NOMO-1 (cell line): ENCODE data around the gene CRAMP1.

Experiments used
- DNase-seq, 2 experiments: peaks; one replicate each; lab custom pipeline; 2025; ENCODE audit not compliant: unreplicated experiment in 2 of 2; lab: John Stamatoyannopoulos, UW

Gene CRAMP1

GRCh38 chr16:1631230-1631629 lies 19.1 kb downstream of the CRAMP1 start:
- DNase-seq: no peak

DNA sequence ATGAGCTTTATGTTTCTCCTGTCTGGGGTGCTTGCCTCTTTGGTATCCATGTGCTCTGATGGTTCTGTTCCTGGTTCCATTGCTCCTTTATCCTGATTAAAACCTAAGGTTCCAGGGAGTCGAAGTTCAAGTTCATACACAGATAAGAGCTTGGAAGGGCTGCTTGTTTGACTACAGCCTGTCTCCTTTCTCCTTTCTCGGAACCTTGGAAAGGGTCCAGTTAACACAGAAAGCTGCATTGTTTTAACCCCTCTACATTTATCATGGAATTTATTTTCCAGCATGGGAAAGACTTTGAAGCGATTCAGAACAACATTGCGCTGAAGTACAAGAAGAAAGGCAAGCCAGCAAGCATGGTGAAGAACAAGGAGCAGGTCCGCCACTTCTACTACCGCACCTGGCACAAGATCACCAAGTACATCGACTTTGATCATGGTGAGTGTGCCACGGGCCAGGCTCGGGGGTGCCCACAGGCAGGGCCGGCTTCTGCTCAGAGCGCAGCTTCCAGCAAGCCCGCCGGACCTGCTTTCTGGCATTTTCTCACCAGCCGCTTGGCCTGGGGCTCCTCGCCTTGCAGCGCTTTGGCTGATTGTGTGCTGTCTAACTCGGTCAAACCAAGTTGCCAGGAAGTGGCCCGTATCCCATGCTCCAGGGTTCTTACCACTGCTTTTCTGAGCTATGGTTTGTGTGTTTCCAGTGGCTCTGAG lies 19.9 kb downstream of the CRAMP1 start:
- no peak for DNase-seq

DNA sequence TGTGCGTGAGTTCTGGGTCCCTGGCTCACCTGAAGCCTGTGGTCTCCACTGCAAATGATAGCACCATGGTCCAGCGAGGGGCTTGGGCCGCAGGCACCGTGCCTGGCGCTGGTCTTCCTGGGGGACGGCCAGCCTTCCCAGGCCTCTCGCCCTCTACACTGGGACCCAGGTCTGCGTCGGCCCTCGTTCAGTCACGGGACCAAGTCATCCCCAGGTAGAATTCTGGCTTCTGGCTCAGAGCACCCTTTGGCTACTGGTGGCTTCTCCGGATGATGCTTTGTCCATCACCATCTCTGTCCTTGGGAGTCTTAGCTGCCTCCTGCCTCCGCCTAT lies 20.4 kb downstream of the CRAMP1 start:
- DNase-seq: no peak

- DNase-seq: no peak
Measured at GRCh38 chr16:1633310-1633709, 21.1 kb downstream of the CRAMP1 start.

DNA sequence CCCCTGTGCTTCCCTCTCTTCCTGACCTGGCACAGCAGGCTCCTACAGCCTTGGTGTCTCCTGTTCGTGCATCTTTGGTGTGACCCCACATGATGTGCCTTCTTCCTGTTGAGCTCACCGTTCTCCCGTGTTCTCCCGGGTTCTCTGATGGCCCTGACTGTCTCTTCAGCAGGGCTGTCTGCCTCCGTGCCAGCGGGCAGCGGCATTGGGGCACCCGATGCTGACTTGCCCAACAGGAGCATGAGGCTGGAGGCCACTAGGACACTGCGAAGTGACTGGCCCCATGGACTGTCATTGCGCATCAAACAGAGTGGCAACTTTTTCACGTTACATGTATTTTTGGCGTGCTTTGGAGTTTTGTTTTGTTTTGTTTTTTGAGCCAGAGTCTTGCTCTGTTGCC lies 22.4 kb downstream of the CRAMP1 start:
- no peak for DNase-seq

- no peak for DNase-seq
Measured at GRCh38 chr16:1635070-1635469, 22.9 kb downstream of the CRAMP1 start.

DNA sequence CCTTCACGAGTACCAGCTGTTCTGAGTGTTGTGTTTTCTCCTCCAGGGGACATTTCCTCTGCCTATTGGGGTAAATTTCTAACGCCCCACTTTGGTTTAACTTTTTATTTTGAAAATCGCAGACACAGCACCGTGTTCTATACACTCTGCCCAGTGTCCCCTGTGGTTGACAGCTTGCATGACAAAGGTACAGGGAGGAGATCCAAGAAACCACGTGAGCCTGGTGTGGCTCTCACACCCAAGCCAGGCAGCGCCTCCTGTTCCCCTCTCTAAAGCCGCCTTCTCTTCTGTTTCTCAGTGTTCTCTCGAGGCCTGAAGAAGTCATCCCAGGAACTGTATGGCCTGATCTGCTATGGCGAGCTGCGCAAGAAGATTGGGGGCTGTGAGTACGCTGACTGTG lies 25.4 kb downstream of the CRAMP1 start:
- no peak for DNase-seq

DNA sequence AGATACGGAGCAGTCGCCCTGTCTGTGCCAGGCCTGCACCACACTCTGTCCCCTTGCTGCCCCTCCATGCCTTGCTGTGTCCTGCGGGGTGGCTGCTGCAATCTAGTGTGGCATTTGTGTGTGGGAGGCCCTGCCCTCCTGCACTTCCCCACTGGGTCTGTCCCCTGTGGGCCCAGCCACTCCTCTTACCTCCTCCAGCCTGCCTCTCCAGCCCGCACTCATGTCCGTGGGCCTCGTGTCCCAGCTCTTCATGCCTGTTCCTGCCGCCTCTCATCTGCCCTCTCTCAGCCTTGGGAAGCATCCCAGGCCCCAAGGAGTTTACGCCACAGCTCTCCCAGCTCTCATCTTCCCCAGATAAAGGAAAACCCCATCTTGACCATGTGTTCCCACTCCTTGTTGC lies 26.6 kb downstream of the CRAMP1 start:
- no peak for DNase-seq

DNA sequence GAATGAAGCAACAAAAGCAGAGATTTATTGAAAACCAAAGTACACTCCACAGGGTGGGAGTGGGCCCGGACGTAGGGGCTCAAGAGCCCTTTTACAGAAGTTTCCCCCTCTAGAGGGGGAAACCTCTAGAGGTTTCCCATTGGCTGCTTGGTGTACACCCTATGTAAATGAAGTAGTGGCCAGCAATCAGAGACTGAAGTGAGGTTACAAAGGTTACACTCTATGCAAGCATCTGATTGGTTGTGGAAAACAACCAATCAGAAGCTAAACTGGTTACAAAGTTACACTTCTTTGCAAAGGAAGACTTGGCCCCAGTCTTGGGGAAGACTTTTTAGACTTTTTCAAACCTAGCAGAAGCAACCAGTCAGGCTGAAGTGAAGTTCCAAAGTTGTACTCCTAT lies 27.1 kb downstream of the CRAMP1 start:
- no peak for DNase-seq

DNA sequence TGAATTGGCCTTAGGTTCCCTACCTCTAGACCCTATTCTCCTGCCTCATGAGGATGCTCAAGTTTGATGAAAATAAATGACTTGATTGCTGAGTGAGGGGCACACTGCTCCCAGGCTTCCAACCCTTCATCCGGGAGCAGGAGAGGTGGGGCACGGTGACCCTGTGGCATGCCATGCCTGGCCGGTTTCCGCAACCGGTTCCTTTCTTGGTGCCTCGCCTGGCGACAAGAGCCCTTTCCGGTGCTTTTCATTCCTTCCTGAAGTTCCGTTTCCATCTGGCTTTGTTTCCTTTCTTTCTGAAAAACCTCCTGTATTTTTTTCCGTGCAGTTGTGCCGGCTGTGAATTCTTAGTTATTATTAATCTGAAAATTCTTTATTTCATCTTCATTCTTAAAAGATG lies 27.7 kb downstream of the CRAMP1 start:
- no peak for DNase-seq

- no peak for DNase-seq
Measured at GRCh38 chr16:1640261-1640941, 28.2 kb downstream of the CRAMP1 start.

DNA sequence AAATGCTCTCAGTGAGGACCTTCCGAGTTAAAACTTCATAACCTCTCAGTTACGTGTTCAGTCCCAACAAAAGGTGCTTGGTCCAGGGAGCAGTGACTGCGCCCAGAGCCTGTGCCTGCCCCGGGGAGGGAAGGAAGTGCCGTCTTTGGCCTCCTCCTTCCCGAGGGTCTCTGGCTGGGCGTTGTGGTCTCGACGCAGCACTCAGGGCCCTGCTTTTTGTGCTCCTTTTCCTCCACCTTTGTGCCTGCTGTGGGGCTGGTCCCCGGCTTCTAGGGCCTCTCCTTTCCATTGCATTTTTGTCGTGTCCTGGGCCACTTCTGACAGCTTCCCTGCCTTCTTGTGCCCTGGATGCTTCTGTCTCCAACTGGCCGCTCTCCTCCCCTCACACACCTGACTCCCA lies 29.1 kb downstream of the CRAMP1 start:
- no peak for DNase-seq

DNA sequence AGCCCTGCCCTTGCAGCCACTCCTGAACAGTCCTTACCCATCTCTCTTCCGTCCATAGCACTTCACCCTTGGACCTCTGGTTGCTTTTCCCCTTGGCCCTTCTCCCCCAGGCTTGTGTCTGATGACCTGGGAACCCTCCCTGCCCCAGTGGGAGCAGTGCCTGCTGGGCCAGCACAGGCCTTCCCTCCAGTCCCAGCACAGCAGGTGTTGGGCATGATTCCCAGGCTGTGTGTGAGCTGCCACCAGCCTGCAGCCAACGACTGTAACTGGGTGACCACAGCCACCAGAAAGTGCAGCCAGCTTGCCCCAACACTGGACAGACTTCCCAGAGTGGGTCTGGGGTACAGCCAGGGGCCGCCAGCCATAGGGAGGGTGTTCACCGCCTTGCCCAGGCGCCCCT lies 30.0 kb downstream of the CRAMP1 start:
- no peak for DNase-seq

DNA sequence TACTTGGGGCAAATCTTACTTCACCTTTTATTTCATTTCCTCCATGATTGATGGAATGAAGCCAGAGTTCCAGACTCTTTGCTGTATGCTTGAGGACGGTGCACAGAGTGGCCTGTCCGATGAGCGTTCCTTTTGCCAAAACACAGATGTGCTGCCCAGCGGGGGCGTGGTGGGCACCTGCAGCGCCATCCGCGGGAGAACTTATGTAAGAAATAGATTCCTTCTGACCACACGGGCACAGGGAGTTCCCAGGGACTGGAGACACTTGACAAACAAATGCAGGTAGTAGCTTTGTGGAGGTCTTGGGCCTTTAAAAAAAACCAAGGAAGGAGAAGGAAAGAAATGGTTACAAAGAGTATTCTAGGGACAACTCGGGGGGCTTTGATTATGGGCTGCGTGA lies 30.6 kb downstream of the CRAMP1 start:
- no peak for DNase-seq

DNA sequence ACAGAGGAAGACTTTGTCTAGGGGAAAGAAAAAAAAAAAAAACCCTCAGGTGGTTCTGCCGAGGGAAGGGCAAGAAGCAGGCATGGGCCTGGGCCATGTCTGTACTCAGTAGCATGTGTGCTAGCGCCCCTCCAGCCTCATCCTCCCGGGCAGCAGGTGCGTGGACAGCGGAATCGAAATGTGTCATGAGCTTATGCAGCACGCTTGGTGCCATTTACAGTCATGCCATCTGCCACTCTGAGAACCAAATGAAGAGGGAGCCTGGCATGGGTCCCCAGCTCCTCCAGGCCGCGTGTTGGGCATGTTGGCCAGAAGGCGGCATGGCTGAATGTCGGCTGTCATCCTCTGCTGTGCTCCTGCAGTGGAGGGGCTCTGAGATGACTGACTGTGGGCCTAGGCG lies 31.4 kb downstream of the CRAMP1 start:
- no peak for DNase-seq

DNA sequence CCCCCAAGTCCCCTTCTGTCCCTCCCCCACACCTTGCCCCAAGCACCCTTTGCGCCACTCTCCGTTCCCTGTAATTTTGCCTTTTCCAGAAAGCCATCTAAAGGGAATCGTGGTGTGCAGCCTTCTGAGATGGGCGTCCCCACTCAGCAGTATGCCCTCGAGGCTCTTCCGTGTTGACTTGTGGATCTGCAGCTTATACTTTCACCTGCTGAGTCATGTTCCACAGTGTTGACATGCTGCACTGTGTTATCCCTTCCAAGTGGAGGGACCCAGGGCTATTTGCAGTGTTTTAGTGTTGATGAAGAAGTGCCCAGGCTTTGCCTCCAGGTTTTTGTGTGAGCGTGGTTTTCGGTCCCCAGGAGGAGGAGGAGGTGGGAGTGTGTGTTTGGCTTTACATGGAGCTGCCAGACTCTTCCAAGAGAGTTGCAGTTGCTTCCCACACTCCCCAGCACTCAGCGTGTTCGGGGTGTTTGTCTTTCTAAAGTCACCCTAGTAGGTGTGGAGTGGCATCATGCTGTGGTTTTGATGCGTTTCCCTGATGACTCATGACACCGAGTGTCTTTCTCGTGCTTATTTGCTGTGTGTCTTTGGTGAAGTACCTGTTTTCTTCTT lies 33.9 kb downstream of the CRAMP1 start:
- DNase-seq: peak; percentile 30 to 31

- peak; percentile 19 to 66 for DNase-seq
Measured at GRCh38 chr16:1647856-1648255, 35.7 kb downstream of the CRAMP1 start.

DNA sequence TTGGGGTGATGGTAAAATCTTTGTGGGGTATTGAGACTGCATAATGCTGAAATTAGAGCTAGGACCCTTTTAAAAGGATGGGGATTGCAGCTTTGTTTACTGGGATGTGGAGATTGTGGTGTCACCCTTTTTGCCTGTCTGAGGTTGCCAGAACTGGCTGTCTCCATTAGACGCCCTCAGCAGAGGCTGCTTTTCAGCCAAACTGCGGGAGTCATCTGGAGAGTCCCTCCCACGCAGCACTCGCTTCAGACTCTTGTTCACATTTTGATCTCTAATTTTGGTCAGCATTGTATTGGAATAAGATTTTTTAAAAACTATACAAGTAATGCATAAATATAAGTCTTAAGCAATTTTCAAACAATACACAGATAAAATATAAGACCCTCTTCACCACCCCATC lies 38.0 kb downstream of the CRAMP1 start:
- no peak for DNase-seq

DNA sequence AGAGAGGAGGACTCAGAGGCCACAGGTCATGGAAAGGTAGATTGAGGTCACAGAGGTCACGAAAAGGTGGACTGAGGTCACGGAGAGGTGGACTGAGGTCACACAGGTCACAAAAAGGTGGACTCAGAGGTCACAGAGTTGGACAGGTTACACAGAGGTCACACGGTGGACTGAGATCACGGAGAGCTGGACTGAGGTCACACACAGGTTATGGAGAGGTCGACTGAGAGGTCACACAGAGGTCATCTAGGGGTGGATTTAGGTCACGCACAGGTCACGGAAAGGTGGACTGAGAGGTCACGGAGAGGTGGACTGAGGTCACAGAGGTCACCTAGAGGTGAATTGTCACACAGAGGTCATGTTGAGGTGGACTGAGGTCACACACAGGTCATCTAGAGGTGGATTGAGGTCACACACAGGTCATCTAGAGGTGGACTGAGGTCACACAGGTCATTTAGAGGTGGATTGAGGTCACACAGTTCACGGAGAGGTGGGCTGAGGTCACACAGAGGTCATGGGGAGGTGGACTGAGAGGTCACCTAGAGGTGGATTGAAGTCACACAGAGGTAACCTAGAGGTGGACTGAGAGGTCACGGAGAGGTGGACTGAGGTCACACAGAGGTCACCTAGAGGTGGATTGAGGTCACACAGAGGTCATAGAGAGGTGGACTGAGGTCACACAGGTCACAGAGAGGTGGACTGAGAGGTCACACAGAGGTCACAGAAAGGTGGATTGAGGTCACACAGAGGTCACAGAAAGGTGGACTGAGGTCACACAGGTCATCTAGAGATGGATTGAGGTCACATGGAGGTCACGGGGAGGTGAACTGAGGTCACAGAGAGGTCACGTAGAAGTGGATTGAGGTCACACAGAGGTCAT lies 39.2 kb downstream of the CRAMP1 start:
- DNase-seq: no peak

- DNase-seq: no peak
Measured at GRCh38 chr16:1651974-1652312, 39.8 kb downstream of the CRAMP1 start.

GRCh38 chr16:1653023-1653422 lies 40.9 kb downstream of the CRAMP1 start:
- DNase-seq: no peak
